Uterus (tissue), 4 donors: ENCODE data around the gene KRT15. TPM values are rescaled to one million over a fixed set of nuclear protein-coding genes. Genes with fewer than 3 reads are reported as not detected.

ENCODE experiments used
- DNase-seq, 2 donors: peaks; one replicate each; pipeline ENCODE4 v3.0.0-alpha.2; 2019 to 2020
- H3K27ac ChIP-seq, 2 donors: fragments of 200-600 bp; sonication (generic); 1 replicate in 1 of 2; 2 replicates in 1 of 2; pipeline ENCODE4 v1.5.1; 2016 to 2018
- H3K27me3 ChIP-seq, 2 donors: fragments of 200-600 bp; sonication (generic); one replicate each; pipeline ENCODE4 v1.5.1; 2018 to 2019; ENCODE audit warnings: control low read depth in 1 of 2
- H3K36me3 ChIP-seq, 2 donors: fragments of 200-600 bp; sonication (generic); one replicate each; pipeline ENCODE4 v1.5.1; 2019; ENCODE audit warnings: control low read depth in 1 of 2
- H3K4me1 ChIP-seq, 2 donors: fragments of 200-600 bp; sonication (generic); one replicate each; pipeline ENCODE4 v1.5.1; 2018 to 2019; ENCODE audit warnings: control low read depth in 1 of 2
- H3K4me3 ChIP-seq, 2 donors: fragments of 200-600 bp; sonication (generic); 1 replicate in 1 of 2; 2 replicates in 1 of 2; pipeline ENCODE4 v1.5.1; 2018 to 2019; ENCODE audit warnings: mild to moderate bottlenecking in 1 of 2
- H3K9me3 ChIP-seq, 2 donors: fragments of 200-600 bp; sonication (generic); one replicate each; pipeline ENCODE4 v1.5.1; 2019; ENCODE audit warnings: control low read depth in 1 of 2
- POLR2A ChIP-seq, 2 donors: fragments of 450-650 bp; IDR thresholded peaks; one replicate each; pipeline ENCODE4 v1.6.1; 2016; ENCODE audit warnings: antibody characterized with exemption in 2 of 2, mild to moderate bottlenecking in 1 of 2, moderate library complexity in 1 of 2
- intact Hi-C: fragments of 100-400 bp; cut with DNase I; formaldehyde crosslinking; loops from one replicate; pipeline ENCODE4 v1.15.1; 2023; ENCODE audit warnings: low total_unique reads
- total RNA-seq, 4 donors: library from RNA; depleted of rRNA in 3 of 4; stranded (reverse); fragments of >200 nt in 3 of 4; gene quantifications; one replicate each; pipeline versions ENCODE4 v1.1.0 to v1.2.4, GENCODE V29; 2014 to 2023
- TF ChIP-seq, protein P1 (sequence below), 4 experiments: fragments of 200-600 bp in 2 of 4; fragments of 450-650 bp in 2 of 4; sonication (generic) in 2 of 4; IDR thresholded peaks; one replicate each; pipeline ENCODE4 v1.5.1; 2016 to 2019; ENCODE audit warnings: antibody characterized with exemption in 4 of 4, mild to moderate bottlenecking in 2 of 4, moderate library complexity in 1 of 4
- donor health status: DM: yes; HTN: yes; CAD: no.

KRT15 gene
- total RNA-seq, 4 donors from 2014 or later: 0.41 to 11.5 (median 1.6) TPM; not detected in 1

DNA sequence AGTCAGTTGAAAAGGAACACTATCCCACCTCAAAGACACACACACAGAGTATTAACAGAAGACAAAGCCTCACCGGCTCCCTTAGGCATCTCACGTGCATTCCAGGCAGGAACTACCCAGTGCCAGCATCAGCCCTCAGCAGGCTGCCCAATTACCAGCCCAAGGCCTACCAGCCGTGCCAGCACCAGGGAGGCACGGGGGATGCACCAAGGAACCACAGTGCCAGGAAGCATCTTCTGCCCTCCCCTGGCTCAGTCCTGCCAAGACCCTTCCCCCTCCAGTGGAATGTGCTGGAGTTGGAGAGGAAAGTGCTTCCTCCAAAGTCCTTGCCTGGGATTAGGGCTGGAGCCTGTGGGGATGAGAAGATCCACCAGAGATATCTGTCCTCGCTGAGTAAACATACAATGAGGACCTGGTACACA is 20.4 kb upstream of the KRT15 start:
- TF ChIP-seq, protein P1, sequence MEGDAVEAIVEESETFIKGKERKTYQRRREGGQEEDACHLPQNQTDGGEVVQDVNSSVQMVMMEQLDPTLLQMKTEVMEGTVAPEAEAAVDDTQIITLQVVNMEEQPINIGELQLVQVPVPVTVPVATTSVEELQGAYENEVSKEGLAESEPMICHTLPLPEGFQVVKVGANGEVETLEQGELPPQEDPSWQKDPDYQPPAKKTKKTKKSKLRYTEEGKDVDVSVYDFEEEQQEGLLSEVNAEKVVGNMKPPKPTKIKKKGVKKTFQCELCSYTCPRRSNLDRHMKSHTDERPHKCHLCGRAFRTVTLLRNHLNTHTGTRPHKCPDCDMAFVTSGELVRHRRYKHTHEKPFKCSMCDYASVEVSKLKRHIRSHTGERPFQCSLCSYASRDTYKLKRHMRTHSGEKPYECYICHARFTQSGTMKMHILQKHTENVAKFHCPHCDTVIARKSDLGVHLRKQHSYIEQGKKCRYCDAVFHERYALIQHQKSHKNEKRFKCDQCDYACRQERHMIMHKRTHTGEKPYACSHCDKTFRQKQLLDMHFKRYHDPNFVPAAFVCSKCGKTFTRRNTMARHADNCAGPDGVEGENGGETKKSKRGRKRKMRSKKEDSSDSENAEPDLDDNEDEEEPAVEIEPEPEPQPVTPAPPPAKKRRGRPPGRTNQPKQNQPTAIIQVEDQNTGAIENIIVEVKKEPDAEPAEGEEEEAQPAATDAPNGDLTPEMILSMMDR (IDR thresholded peaks at IDR 0.05): no peak
- TF ChIP-seq POLR2A (IDR thresholded peaks at IDR 0.05): no peak
- intact Hi-C loops: no loop called here
- H3K27ac ChIP-seq: no peak overlapping the region
- DNase-seq: no peak
- H3K27me3 ChIP-seq: no peaks in the 10 kb centered on the region
- no peaks in the 10 kb centered on the region for H3K9me3 ChIP-seq
- no peak overlapping the region for H3K4me3 ChIP-seq
- no peaks in the 10 kb centered on the region for H3K4me1 ChIP-seq
- H3K36me3 ChIP-seq: no peaks in the 10 kb centered on the region

DNA sequence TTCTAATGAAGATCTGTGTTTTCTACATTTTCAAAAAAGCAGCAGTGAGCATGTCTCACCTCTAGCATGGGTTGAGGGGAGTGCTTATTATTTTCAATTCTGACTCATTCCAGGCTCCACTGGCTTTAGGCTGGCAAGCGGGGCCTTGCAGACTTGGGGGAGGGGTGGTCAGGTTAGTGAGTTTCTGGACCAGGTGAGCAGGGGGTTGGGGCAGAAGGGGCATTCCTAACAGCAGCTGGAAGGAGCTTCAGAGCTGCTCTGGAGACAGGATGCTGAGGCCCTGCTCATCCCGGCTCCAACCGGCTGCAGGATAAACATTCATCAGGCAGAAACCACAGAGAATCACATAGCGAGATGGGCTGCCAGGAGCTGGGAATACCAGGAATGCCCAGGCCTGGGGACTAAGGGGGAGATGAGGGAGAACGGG is 19.9 kb upstream of the KRT15 start:
- no peaks in the 10 kb centered on the region for H3K27me3 ChIP-seq
- intact Hi-C loops: no loop called here
- H3K36me3 ChIP-seq: no peaks in the 10 kb centered on the region
- H3K4me1 ChIP-seq: no peaks in the 10 kb centered on the region
- H3K27ac ChIP-seq: no peak overlapping the region
- H3K9me3 ChIP-seq: no peaks in the 10 kb centered on the region
- TF ChIP-seq POLR2A (IDR thresholded peaks at IDR 0.05): no peak
- TF ChIP-seq, protein P1 (IDR thresholded peaks at IDR 0.05): no peak
- H3K4me3 ChIP-seq: no peak overlapping the region
- no peak for DNase-seq

DNA sequence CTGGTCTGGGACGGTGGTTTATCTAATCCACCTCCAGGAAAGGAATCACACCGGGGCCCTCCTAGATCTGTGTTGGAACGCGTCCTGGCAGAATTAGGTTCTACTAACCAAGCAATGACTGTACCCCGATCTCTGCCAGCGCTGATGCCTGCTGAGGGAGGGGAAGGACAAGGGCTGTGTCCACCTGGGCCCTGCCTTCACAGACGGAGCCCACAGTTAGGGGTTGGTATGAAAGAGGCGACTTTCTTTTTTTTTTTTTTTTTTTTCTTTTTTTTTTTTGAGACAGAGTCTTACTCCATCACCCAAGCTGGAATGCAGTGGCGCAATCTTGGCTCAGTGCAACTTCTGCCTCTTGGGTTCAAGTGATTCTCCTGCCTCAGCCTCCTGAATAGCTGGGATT is 19.3 kb upstream of the KRT15 start:
- Histone ChIP-seq H3K27me3 (no peaks in the 10 kb centered on the region), H3K4me3 (no peak overlapping the region), H3K4me1 (no peaks in the 10 kb centered on the region), H3K9me3 (no peaks in the 10 kb centered on the region), H3K36me3 (no peaks in the 10 kb centered on the region), H3K27ac (no peak overlapping the region)
- no peak for DNase-seq
- intact Hi-C loops: no loop called here
- TF ChIP-seq, protein P1 (IDR thresholded peaks at IDR 0.05): no peak
- no peak for TF ChIP-seq POLR2A (IDR thresholded peaks at IDR 0.05)

DNA sequence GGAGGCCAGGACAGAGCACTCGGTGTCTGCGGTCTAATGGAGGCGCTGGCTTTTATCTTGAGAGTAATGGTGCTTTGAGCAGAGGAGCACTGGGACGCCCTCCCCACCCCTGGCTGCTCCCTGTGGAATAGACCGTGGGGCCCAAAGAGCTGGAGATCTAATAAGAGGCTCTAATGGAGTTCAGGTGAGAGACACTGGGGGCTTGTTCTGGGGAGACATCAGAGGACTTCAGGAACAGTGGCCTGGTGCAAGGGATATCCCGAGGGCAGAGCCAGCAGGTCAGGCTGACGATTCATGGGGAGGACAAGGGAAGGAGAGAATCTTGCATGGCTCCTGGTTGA is 18.9 kb upstream of the KRT15 start:
- Histone ChIP-seq H3K9me3 (no peaks in the 10 kb centered on the region), H3K27me3 (no peaks in the 10 kb centered on the region), H3K36me3 (no peaks in the 10 kb centered on the region), H3K4me1 (no peaks in the 10 kb centered on the region), H3K27ac (no peak overlapping the region), H3K4me3 (no peak overlapping the region)
- TF ChIP-seq, protein P1 (IDR thresholded peaks at IDR 0.05): no peak
- no peak for TF ChIP-seq POLR2A (IDR thresholded peaks at IDR 0.05)
- DNase-seq: no peak
- intact Hi-C loops: no loop called here

DNA sequence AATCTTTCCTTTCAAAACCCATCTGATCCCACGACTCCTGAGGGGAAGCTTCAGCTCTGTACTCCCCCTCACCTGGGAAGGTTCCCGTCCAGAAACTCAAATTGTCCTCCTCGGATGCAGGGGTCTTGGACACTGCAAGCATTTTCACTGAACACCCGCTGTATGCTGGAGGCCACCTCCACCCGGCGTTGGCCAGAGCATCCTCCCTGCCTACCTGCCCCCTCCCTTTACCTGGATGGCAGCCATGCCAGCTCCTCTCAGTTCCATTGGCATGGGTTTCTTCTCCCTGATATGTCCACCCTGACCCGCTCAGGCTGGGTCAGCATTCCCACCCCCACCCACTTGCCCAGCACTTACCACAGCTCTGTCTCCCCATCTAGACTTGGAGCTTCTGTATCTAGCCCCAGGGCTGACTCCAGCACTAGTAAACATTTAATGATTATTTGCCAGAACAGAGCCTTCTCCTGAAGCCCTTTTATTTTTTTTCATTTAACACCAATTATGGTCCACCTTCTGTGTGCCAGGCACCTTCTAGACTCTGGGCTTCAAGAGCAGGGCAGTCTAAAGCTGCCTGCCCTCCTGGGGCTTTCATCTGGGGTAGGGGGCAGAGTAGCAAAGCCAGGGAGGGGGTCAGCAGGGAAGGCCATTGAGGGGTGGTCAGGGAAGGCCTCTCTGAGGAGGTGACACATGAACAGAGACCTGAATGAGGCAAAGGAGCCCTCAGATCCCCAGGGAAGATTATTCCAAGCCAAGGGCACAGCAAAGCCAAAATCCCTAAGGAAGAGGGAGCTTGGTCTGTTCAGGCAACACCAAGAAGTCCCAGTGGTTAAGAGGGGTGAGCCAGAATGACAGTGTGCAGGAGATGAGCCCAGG is 18.3 kb upstream of the KRT15 start:
- no peaks in the 10 kb centered on the region for H3K27me3 ChIP-seq
- no peak overlapping the region for H3K4me3 ChIP-seq
- intact Hi-C loops: no loop called here
- DNase-seq: no peak
- no peaks in the 10 kb centered on the region for H3K9me3 ChIP-seq
- no peaks in the 10 kb centered on the region for H3K4me1 ChIP-seq
- H3K36me3 ChIP-seq: no peaks in the 10 kb centered on the region
- TF ChIP-seq, protein P1 (IDR thresholded peaks at IDR 0.05): no peak
- no peak for TF ChIP-seq POLR2A (IDR thresholded peaks at IDR 0.05)
- no peak overlapping the region for H3K27ac ChIP-seq
